22Rv1 (cell line): Measurements from ENCODE around the gene ADCYAP1R1.

Experiments
- H3K27ac ChIP-seq: fragments of 450-650 bp; 2 replicates; pipeline ENCODE4 v1.5.1; 2017
- CTCF ChIP-seq: fragments of 450-650 bp; IDR thresholded peaks from 2 replicates; pipeline ENCODE4 v1.5.1; 2017; ENCODE audit warnings: mild to moderate bottlenecking
- ZFX ChIP-seq: fragments of 450-650 bp; IDR thresholded peaks from 2 replicates; pipeline ENCODE4 v1.6.1; 2017; ENCODE audit warnings: antibody characterized with exemption, borderline replicate concordance

ADCYAP1R1 gene

GRCh38 chr7:31102151-31102972 is 50.3 kb downstream of the ADCYAP1R1 start:
- no peak overlapping the region for H3K27ac ChIP-seq
- no peak for TF ChIP-seq CTCF
- TF ChIP-seq ZFX = no peak

GRCh38 chr7:31102973-31103850 is 51.1 kb downstream of the ADCYAP1R1 start:
- TF ChIP-seq CTCF (no peak), ZFX (no peak)
- no peak overlapping the region for H3K27ac ChIP-seq

- no peak overlapping the region for H3K27ac ChIP-seq
- no peak for TF ChIP-seq ZFX
- no peak for TF ChIP-seq CTCF
These were observed 52.5 kb downstream of the ADCYAP1R1 start for GRCh38 chr7:31104361-31105255.

DNA sequence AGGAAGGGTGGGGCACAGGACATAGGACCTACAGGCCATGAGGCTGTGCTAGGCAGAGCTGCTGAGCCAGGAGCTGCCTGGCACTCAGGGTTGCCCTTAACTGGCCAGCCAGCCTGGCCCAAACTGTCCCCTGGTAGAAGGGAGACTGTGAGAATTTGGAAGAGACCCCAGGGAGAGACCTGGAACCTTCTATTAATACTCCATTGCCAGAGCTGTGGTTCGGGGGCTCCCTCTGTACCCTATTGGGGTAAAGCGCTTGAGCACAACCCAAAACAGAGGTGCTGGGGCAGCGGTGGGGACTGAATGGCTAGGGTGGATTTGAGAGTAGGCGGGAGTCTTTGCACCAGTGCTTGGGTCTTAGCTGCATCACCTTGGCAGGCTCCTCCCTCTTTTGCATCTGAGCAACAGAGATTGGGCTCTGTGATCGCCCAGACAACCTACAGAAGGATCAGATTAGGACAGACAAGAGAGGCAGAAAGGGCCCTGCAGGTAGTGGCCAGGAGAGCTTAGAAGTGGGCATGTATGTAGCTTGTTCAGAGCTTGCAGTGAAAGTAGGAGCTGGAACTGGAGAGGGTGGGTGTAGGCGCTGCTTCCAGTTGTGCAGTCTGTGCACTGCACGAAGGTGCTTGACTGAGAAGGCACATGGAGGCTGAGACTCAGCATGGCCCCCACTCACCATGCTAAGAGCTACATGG is 53.3 kb downstream of the ADCYAP1R1 start:
- no peak overlapping the region for H3K27ac ChIP-seq
- TF ChIP-seq CTCF = no peak
- no peak for TF ChIP-seq ZFX

DNA sequence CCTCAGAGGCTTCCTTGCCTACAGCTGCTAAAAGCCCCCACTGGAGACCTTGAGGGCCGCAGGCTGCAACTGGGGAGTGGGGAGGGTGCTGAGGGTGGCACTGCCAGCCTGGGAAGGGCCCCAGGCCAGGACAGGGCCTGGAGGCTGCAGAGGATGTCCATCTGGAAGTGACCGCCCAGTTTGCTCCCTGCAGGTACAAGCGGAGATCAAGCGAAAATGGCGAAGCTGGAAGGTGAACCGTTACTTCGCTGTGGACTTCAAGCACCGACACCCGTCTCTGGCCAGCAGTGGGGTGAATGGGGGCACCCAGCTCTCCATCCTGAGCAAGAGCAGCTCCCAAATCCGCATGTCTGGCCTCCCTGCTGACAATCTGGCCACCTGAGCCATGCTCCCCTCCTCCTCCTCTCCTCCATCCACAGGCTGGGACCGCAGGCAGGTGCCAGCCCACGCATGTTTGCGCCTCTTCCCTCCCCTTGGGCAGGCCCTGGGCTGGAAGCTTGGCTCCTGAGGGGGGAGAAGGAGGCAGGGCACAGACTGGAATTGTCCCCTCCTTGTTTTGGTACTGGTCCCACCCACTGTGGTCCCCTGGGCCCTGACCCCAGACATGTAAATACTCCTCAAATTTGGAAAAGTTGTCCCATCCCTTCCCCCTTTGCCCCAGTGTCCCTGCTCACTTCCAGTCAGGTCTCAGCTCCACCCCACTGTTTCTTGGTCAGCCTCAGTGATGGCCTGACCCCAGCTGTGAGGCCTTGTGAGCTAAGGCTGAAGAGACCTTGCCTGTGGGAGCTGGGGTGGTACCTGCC is 54.4 kb downstream of the ADCYAP1R1 start:
- no peak overlapping the region for H3K27ac ChIP-seq
- TF ChIP-seq CTCF (no peak), ZFX (no peak)
